Effector memory CD4-positive, alpha-beta T cell (primary cell): Measurements from ENCODE around the gene DDX60.
"Not testable (repeated sequence)": the region's sequence is repeated elsewhere in the genome, so short reads cannot be mapped to it uniquely, and the experiment has no call there.

Source experiments
- DNase-seq, 3 donors: peaks; one replicate each; pipeline ENCODE4 v3.0.0-alpha.2; 2020
- H3K27ac ChIP-seq: 2 replicates; pipeline ENCODE4 v1.7.0; 2013; ENCODE audit warnings: mild to moderate bottlenecking, low read length, moderate library complexity; ENCODE audit not compliant: insufficient read depth, poor library complexity, severe bottlenecking
- H3K27me3 ChIP-seq: replicated peaks from 2 replicates; pipeline ENCODE4 v1.7.0; 2013; ENCODE audit warnings: mild to moderate bottlenecking, low read length; ENCODE audit not compliant: insufficient read depth, control insufficient read depth, poor library complexity, severe bottlenecking
- H3K36me3 ChIP-seq: 2 replicates; pipeline ENCODE4 v1.7.0; 2013; ENCODE audit warnings: mild to moderate bottlenecking, low read length, moderate library complexity; ENCODE audit not compliant: control insufficient read depth, insufficient read depth
- H3K4me1 ChIP-seq: 2 replicates; pipeline ENCODE4 v1.7.0; 2013; ENCODE audit warnings: low read length, mild to moderate bottlenecking; ENCODE audit not compliant: control insufficient read depth, insufficient read depth, poor library complexity, severe bottlenecking
- H3K4me3 ChIP-seq: 2 replicates; pipeline ENCODE4 v1.7.0; 2013; ENCODE audit warnings: low read length, low read depth, mild to moderate bottlenecking; ENCODE audit not compliant: insufficient read depth, poor library complexity, severe bottlenecking
- H3K9me3 ChIP-seq: 2 replicates; pipeline ENCODE4 v1.7.0; 2013; ENCODE audit warnings: mild to moderate bottlenecking, low read length, moderate library complexity; ENCODE audit not compliant: control insufficient read depth

DDX60 gene

DNA sequence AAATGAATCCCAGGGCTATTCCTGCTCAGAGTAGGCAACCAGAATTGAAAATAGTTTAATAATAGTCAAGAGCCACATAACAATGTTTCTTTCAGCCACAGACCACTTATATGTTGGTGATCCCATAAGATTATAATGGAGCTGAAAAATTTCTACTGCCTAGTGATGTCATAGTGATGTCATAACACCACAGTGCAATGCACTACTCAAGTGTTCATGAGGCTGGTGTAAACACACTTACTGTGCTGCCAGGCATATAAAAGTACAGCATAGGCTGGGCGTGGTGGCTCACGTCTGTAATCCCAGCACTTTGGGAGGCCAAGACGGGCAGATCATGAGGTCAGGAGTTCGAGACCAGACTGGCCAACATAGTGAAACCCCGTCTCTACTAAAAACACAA is 15.1 kb downstream of the DDX60 start:
- not testable (repeated sequence) for H3K27me3 ChIP-seq, H3K9me3 ChIP-seq

DNA sequence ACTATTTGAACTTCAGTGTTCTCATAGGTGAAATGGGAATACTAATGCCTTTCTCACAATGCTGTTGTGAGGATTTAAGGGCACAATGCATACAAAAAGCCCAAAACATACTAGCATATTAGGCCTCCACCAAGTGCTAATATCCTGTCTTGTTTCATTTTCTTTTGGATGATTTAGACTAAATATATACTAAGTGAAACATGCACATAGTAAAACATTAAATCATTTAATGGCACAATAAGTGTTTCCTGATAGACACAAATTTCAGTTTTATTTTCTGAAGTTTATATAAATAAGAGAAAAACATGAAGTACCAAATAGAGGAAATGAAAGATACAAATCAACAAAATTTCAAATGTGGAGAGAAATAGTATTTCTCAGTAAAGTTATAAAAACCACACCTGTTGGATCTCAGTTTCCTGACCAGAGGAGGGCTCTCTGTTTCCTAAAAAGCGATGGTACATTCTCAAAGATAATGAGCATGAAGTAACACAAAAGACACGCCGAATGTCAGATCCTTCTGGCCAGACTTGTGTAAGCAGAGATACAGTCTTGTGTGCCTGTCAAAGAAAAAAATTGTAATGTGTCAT is 25.1 kb downstream of the DDX60 start:
- Histone ChIP-seq H3K27me3 (no peaks in the 10 kb centered on the region), H3K4me3 (no peak overlapping the region), H3K36me3 (peaks cover 33% of the 10 kb centered on the region), H3K9me3 (no peaks in the 10 kb centered on the region), H3K4me1 (no peaks in the 10 kb centered on the region), H3K27ac (no peak overlapping the region)
- DNase-seq, result no peak

More for the DNA sequence above, 15.1 kb downstream of the DDX60 start:
- not testable (repeated sequence) for DNase-seq, H3K4me1 ChIP-seq, H3K27ac ChIP-seq, H3K4me3 ChIP-seq
- peaks cover 11% of the 10 kb centered on the region for H3K36me3 ChIP-seq

DNA sequence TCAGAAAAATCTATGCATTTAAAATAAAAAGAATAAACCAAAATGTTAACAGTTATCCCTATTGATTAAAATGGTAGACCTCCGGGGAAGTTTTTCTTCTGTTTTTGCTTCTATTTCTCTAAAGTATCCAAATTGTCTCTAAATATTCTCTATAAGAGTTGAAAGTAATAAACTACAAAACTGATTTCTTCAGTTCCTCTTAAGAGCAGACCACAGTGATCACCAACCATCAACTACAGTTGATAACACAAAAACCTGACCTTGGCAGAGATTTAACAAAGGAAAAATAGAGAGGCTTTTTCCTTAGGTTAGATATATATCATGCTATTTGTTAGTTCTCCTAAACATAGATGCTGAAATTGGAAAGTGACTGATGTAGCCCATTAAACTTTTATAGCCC is 27.3 kb downstream of the DDX60 start:
- no peak overlapping the region for H3K4me3 ChIP-seq
- DNase-seq, result no peak
- H3K4me1 ChIP-seq, result no peaks in the 10 kb centered on the region
- peaks cover 41% of the 10 kb centered on the region for H3K36me3 ChIP-seq
- no peak overlapping the region for H3K27ac ChIP-seq
- H3K27me3 ChIP-seq, result no peaks in the 10 kb centered on the region
- no peaks in the 10 kb centered on the region for H3K9me3 ChIP-seq

DNA sequence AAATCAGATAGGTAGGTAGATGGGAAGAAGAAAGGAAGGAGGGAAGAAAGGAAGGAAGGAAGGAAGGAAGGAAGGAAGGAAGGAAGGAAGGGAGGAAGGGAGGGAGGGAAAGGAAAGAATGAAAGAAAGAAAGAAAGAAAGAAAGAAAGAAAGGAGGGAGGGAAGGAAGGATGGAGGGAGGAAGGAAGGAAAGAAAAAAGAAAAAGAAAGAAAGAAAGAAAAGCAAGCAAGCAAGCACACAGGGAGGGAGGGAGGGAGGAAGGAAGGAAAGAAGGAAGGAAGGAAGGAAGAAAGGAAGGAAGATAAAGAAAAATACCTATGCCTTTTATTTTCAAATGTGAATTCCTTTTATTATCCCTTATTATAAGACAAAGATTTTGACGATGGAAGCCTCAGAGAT is 32.7 kb downstream of the DDX60 start:
- not testable (repeated sequence) for H3K4me3 ChIP-seq, H3K27ac ChIP-seq, H3K4me1 ChIP-seq, H3K27me3 ChIP-seq, DNase-seq, H3K9me3 ChIP-seq
- peaks cover 54% of the 10 kb centered on the region for H3K36me3 ChIP-seq

DNA sequence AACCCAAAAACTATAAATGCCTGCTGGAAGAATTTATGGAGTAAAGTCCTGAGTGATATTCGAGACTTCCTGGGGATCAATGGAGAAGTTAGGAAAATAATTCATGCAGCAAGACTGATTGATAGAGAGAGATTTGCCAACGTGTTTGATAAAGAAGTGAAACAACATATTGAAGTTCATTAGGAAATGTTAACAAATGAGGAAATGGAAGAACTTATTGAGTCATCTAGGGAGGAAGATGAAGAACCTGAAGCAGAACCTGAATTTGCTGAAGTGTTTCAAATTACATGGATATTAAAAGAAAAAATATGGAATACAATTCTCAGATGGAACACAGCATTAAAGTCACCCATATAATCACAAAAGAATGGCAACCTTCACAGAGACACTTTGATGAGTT is 39.0 kb downstream of the DDX60 start:
- DNase-seq, result no peak
- H3K27ac ChIP-seq, result no peak overlapping the region
- no peak overlapping the region for H3K4me3 ChIP-seq
- no peaks in the 10 kb centered on the region for H3K9me3 ChIP-seq
- H3K36me3 ChIP-seq, result peaks cover 61% of the 10 kb centered on the region
- H3K27me3 ChIP-seq, result no peaks in the 10 kb centered on the region
- no peaks in the 10 kb centered on the region for H3K4me1 ChIP-seq

DNA sequence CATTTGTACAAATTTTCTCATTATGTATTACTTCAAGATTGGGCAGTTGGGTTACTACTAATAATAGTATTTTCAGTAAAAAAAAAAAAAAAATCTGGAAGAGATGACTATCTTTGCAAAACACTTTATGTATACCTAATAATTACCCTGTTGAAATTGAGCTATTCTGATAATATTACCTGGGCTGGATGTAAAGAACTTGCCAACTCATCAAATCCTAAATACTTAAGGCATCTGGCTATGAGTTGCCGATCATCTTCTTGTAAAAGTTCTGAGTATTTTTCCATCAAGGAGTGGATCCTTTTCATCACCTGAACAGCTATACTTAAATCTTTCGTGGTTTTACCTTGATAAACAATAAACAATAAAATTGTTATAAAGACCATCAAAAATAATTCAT is 42.7 kb downstream of the DDX60 start:
- H3K4me3 ChIP-seq, result no peak overlapping the region
- H3K27ac ChIP-seq, result no peak overlapping the region
- no peaks in the 10 kb centered on the region for H3K9me3 ChIP-seq
- H3K4me1 ChIP-seq, result no peaks in the 10 kb centered on the region
- DNase-seq, result no peak
- H3K27me3 ChIP-seq, result no peaks in the 10 kb centered on the region
- peaks cover 53% of the 10 kb centered on the region for H3K36me3 ChIP-seq

DNA sequence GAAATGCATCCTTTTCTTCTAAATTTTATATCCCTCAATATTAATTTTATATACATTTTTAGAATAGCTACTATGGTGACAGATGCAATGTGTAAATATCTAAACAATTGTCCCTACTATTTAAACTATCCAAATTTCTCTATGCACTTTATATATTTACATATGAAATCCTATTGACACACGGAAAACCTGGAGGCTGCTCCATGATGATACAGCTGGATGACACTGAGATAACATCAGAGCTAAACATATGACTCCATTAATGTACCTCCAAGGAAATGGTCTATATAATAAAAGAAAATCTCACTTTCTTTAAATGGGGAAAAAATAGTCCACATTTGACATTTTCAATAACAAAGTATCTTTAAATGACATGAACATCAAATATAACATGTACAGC is 43.7 kb downstream of the DDX60 start:
- no peaks in the 10 kb centered on the region for H3K27me3 ChIP-seq
- no peaks in the 10 kb centered on the region for H3K9me3 ChIP-seq
- peaks cover 50% of the 10 kb centered on the region for H3K36me3 ChIP-seq
- no peak for DNase-seq
- H3K4me3 ChIP-seq, result no peak overlapping the region
- no peak overlapping the region for H3K27ac ChIP-seq
- no peaks in the 10 kb centered on the region for H3K4me1 ChIP-seq

DNA sequence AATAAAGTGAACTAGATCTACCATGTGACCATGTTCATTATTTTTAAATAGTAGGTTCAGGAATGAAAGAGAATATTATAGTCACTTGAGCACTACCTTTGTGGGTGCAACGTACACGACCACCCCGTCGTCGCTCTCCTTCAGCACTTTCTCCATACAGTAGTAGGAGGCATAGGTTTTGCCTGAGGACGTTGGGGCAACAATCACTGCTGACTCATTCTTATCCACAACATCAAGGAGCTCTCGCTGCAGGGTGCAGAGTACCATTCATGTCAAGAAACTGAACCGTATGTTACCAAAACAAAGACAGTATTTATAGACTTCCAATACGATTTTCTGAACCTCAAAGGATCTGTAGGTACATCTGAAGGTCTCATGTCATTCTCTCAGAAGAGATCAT is 44.7 kb downstream of the DDX60 start:
- Histone ChIP-seq H3K27ac (no peak overlapping the region), H3K36me3 (peaks cover 50% of the 10 kb centered on the region), H3K27me3 (no peaks in the 10 kb centered on the region), H3K9me3 (no peaks in the 10 kb centered on the region), H3K4me1 (no peaks in the 10 kb centered on the region), H3K4me3 (no peak overlapping the region)
- no peak for DNase-seq

DNA sequence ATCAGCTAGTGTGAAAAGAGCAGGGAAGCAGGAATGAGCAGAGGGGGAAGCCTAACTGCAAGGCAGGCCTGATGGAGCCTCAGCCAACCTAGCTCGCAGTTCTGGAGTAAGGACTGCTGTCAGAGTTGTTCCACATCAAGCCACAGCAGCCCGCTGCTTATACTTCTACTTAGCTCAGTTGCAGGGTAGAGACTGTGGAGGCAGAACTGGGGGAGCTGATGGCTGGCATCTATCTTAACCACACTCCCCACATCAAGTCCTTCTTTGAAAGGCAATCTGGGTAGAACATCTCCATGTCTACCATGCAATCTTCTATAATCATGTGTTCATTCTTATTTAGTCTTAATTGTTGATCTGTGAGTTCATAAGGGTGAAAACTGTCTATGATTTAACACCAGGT is 46.1 kb downstream of the DDX60 start:
- Histone ChIP-seq H3K4me1 (no peaks in the 10 kb centered on the region), H3K27ac (no peak overlapping the region), H3K9me3 (no peaks in the 10 kb centered on the region), H3K27me3 (no peaks in the 10 kb centered on the region), H3K36me3 (peaks cover 53% of the 10 kb centered on the region), H3K4me3 (no peak overlapping the region)
- DNase-seq, result no peak

DNA sequence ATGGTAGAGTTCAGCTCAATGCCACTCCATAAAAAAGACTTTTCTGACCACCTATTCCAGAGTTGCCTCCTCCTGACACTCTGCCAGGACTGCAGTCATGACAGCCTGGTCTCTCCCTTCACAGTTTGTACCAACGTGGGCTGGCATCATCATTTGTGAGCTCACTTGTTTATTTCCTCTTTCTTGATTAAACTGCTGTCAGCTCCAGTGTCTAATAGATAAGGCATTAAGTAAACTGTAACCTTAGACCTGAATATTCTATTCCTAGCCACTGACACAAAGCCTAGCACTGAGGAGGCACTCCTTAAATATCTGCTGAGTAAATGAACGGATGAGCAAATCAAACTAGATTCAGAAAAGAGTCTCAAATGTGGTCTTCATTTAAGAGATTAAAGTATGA is 48.7 kb downstream of the DDX60 start:
- H3K4me1 ChIP-seq, result no peaks in the 10 kb centered on the region
- no peaks in the 10 kb centered on the region for H3K9me3 ChIP-seq
- peaks cover 70% of the 10 kb centered on the region for H3K36me3 ChIP-seq
- DNase-seq, result no peak
- H3K4me3 ChIP-seq, result no peak overlapping the region
- H3K27ac ChIP-seq, result no peak overlapping the region
- no peaks in the 10 kb centered on the region for H3K27me3 ChIP-seq

DNA sequence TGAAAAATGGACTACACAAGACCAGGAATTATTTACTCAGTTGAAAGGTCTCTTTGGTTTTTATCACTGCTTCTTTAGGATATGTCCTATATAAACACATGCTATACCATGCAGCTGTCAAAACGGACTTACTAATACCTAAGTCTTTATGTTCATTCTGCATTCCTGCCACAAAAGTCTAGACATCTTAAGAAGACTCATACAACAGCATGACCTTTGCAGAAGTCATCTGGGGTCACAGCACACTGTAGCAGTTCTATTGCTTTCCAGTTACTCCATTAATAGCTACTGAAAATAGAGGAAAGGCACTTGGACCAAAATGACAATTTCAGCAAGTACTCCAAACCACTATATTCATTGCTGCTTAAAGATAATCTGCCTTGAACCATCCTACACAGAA is 53.2 kb downstream of the DDX60 start:
- Histone ChIP-seq H3K27me3 (no peaks in the 10 kb centered on the region), H3K9me3 (no peaks in the 10 kb centered on the region), H3K36me3 (peaks cover 61% of the 10 kb centered on the region), H3K4me3 (no peak overlapping the region), H3K27ac (no peak overlapping the region), H3K4me1 (no peaks in the 10 kb centered on the region)
- no peak for DNase-seq
